Endodermal cell (in vitro differentiated cells): ENCODE measurements around the gene SMIM41. TPM values are rescaled to one million over a fixed set of nuclear protein-coding genes. Genes with fewer than 3 reads are reported as not detected.

Experiments
- DNase-seq: peaks from one replicate; pipeline ENCODE4 v3.0.0-alpha.2; 2017
- H3K27ac ChIP-seq: 2 replicates; pipeline ENCODE4 v1.5.1; 2013; ENCODE audit warnings: mild to moderate bottlenecking, low read depth, low read length, moderate library complexity
- H3K27me3 ChIP-seq: 2 replicates; pipeline ENCODE4 v1.6.1; 2013; ENCODE audit warnings: mild to moderate bottlenecking, low read length, moderate library complexity; ENCODE audit not compliant: insufficient read depth, control insufficient read depth, poor library complexity, severe bottlenecking
- H3K36me3 ChIP-seq: 2 replicates; pipeline ENCODE4 v1.7.0; 2013; ENCODE audit warnings: mild to moderate bottlenecking, low read length, moderate library complexity; ENCODE audit not compliant: control insufficient read depth, insufficient read depth
- H3K4me1 ChIP-seq: one replicate; pipeline ENCODE4 v1.7.0; 2013; ENCODE audit warnings: low read length; ENCODE audit not compliant: control insufficient read depth, insufficient read depth
- H3K4me3 ChIP-seq: 2 replicates; pipeline ENCODE4 v1.5.1; 2013; ENCODE audit warnings: mild to moderate bottlenecking, low read length, moderate library complexity
- H3K9ac ChIP-seq: 2 replicates; pipeline ENCODE4 v1.6.1; 2013; ENCODE audit warnings: mild to moderate bottlenecking, low read length, moderate library complexity; ENCODE audit not compliant: poor library complexity, severe bottlenecking; ENCODE audit errors: extremely low read depth
- H3K9me3 ChIP-seq: 2 replicates; pipeline ENCODE4 v1.6.1; 2013; ENCODE audit warnings: mild to moderate bottlenecking, low read length, moderate library complexity; ENCODE audit not compliant: control insufficient read depth
- H3K27ac Mint-ChIP-seq: 2 replicates; pipeline ENCODE4 v1.8.0; 2020; ENCODE audit warnings: mixed read lengths
- H3K27me3 Mint-ChIP-seq: 2 replicates; pipeline ENCODE4 v1.8.0; 2021; ENCODE audit warnings: mild to moderate bottlenecking, mixed read lengths; ENCODE audit not compliant: insufficient read depth
- H3K36me3 Mint-ChIP-seq: 2 replicates; pipeline ENCODE4 v1.8.0; 2020; ENCODE audit warnings: low read depth, mixed read lengths
- H3K4me1 Mint-ChIP-seq: 2 replicates; pipeline ENCODE4 v1.8.0; 2020; ENCODE audit warnings: mixed read lengths
- H3K4me3 Mint-ChIP-seq: 2 replicates; pipeline ENCODE4 v1.8.0; 2020; ENCODE audit warnings: mild to moderate bottlenecking, moderate library complexity, mixed read lengths
- H3K9me3 Mint-ChIP-seq: 2 replicates; pipeline ENCODE4 v1.8.0; 2020; ENCODE audit warnings: mild to moderate bottlenecking, mixed read lengths
- WGBS, 2 experiments: methylation state at CpG; one replicate each; pipeline versions ENCODE4 v1.1.5 to v1.1.7; 2013; ENCODE audit warnings: missing lambda C conversion rate in 2 of 2, mixed read lengths in 1 of 2; ENCODE audit not compliant: insufficient coverage in 1 of 2, insufficient read length in 1 of 2; 5-methylcytosine and 5-hydroxymethylcytosine counted together
- total RNA-seq, 2 donors: library from RNA; stranded (reverse); fragmentation: NEBNext Ultra II Directional in 1 of 2; extraction: Animal tissue kit (Norgen Biotek cat#: 25700) in 1 of 2; gene quantifications; 2 replicates in 1 of 2; 3 replicates in 1 of 2; pipeline ENCODE4 v1.2.1, GENCODE V29; 2021
- TF ChIP-seq, protein P1 (sequence below): fragments of 200-600 bp; sonication (generic); conservative IDR thresholded peaks from 2 replicates; pipeline ENCODE4 v1.5.0; 2021; ENCODE audit warnings: antibody characterized with exemption, mild to moderate bottlenecking

Gene SMIM41
- total RNA-seq, 2 donors from 2014 or later = not detected

DNA sequence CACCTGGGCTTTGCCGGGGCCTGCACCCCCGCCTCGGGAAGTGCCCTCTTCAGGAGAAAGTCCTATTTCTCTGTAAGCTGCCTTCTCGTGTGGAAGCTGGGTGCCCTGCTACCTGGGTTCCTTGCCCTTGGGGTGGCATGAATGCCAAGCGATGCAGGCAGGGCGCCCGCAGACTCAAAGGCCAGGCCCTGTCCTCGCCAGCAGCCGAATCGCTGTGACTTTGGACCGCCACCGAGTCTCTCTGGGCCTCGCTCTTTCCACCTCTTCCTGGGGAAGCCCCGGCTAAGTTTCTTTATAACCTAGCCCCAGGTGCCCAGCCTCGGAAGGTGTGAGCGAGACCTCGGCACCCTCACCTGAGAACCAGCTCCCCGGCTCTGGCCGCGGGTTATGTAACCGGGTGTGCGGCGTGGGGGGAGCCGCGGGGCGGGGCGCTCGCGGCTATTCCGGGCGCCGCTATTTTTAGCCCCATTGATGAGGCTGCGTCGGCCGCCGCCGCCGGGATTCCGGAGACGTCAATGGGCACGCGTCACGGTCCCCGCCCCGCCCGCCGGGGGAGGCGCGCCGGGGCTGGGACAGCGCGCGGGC lies 42.8 kb upstream of the SMIM41 start:
- H3K36me3 ChIP-seq = no peaks in the 10 kb centered on the region
- peaks cover 20% of the 10 kb centered on the region for H3K27me3 ChIP-seq
- no peaks in the 10 kb centered on the region for H3K4me1 ChIP-seq
- no peaks in the 10 kb centered on the region for H3K9me3 ChIP-seq
- peak overlapping the region; percentile 38 for H3K4me3 ChIP-seq
- Mint-ChIP-seq H3K9me3 (no peaks in the 10 kb centered on the region), H3K36me3 (no peaks in the 10 kb centered on the region), H3K27me3 (peaks cover 25% of the 10 kb centered on the region), H3K4me1 (peaks cover 15% of the 10 kb centered on the region), H3K4me3 (peak overlapping the region; percentile 76), H3K27ac (peak overlapping the region; percentile 82)
- peak overlapping the region; percentile 39 for H3K9ac ChIP-seq
- TF ChIP-seq, protein P1, sequence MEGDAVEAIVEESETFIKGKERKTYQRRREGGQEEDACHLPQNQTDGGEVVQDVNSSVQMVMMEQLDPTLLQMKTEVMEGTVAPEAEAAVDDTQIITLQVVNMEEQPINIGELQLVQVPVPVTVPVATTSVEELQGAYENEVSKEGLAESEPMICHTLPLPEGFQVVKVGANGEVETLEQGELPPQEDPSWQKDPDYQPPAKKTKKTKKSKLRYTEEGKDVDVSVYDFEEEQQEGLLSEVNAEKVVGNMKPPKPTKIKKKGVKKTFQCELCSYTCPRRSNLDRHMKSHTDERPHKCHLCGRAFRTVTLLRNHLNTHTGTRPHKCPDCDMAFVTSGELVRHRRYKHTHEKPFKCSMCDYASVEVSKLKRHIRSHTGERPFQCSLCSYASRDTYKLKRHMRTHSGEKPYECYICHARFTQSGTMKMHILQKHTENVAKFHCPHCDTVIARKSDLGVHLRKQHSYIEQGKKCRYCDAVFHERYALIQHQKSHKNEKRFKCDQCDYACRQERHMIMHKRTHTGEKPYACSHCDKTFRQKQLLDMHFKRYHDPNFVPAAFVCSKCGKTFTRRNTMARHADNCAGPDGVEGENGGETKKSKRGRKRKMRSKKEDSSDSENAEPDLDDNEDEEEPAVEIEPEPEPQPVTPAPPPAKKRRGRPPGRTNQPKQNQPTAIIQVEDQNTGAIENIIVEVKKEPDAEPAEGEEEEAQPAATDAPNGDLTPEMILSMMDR = no peak
- no peak overlapping the region for H3K27ac ChIP-seq
- 14 to 22% methylated on average over 14 to 53 of the region's 53 CpGs for WGBS, 2 experiments
- DNase-seq = peak; percentile 91

DNA sequence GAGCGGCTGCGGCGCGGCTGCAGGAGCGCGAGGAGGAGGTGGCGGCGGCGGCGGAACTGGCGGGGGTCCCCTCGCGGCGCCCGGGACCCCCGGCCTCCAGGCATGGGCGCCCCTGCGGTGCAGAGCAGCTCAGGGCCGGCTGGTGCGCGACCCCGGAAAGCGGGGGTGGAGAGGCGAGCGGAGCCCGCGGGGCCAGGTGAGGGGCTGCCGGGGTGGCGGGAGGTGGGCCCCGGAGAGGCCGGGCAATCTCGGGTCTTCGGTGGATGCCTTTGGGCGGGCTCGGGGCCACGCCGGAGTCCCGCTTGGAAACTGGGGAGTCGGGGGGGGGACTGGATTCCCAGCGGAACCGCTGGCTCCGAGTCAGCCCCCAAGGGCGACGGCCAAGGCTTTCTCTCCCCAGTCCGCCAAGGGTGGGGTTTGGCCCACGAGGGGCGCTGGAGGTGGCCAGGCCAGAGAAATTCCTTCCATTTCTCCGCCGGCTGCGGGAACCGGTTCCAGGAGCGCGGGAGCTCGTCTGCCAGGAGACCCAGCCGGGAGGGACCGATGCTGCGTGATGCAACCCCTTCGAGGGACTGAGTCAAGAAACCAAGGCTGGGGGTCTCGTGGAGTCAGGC lies 42.1 kb upstream of the SMIM41 start:
- H3K27me3 Mint-ChIP-seq = peaks cover 23% of the 10 kb centered on the region
- peak overlapping the region; percentile 76 for H3K4me3 Mint-ChIP-seq
- Histone ChIP-seq H3K9me3 (no peaks in the 10 kb centered on the region), H3K36me3 (peaks cover 3% of the 10 kb centered on the region), H3K27ac (no peak overlapping the region), H3K4me3 (peak overlapping the region; percentile 85), H3K9ac (peak overlapping the region; percentile 79), H3K4me1 (no peaks in the 10 kb centered on the region), H3K27me3 (peaks cover 20% of the 10 kb centered on the region)
- no peaks in the 10 kb centered on the region for H3K9me3 Mint-ChIP-seq
- H3K4me1 Mint-ChIP-seq = peaks cover 13% of the 10 kb centered on the region
- H3K36me3 Mint-ChIP-seq = no peaks in the 10 kb centered on the region
- peak overlapping the region; percentile 92 for H3K27ac Mint-ChIP-seq
- 1 to 2% methylated on average over 17 to 59 of the region's 59 CpGs for whole genome bisulfite sequencing, 2 experiments
- DNase-seq = peak; percentile 88
- TF ChIP-seq, protein P1 = peak; percentile 49

DNA sequence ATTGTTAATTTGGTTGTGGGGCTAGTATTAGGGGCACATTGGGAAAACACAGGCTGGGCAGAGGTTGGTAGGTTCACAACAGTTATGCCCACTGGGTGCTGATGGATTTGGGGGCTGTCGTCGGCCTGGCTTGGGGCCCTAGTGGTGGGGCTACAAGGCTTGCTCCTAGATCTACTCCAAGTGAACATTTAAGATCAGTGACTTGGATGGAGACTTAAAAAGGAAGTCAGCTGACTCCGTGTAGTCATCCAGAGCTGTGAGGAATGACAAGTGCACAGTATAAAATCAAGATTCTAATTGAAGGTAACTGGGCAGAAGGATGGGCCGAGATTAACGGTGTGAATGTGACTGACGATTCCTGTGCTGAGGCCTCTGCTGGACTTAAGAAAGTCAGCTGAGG lies 41.1 kb upstream of the SMIM41 start:
- H3K27ac Mint-ChIP-seq = no peak overlapping the region

More for the DNA sequence above, 41.1 kb upstream of the SMIM41 start:
- H3K9me3 Mint-ChIP-seq = no peaks in the 10 kb centered on the region
- DNase-seq = no peak
- Histone ChIP-seq H3K27ac (no peak overlapping the region), H3K4me1 (no peaks in the 10 kb centered on the region), H3K27me3 (peaks cover 20% of the 10 kb centered on the region), H3K36me3 (peaks cover 4% of the 10 kb centered on the region), H3K9ac (no peak overlapping the region), H3K9me3 (no peaks in the 10 kb centered on the region), H3K4me3 (peak overlapping the region; percentile 85)
- H3K4me3 Mint-ChIP-seq = peak overlapping the region; percentile 76
- H3K36me3 Mint-ChIP-seq = no peaks in the 10 kb centered on the region
- peaks cover 22% of the 10 kb centered on the region for H3K27me3 Mint-ChIP-seq
- 89 to 92% methylated on average over 6 of the region's 6 CpGs for WGBS, 2 experiments
- TF ChIP-seq, protein P1 = no peak
- H3K4me1 Mint-ChIP-seq = peaks cover 8% of the 10 kb centered on the region
